T-cell (primary cell): ENCODE results near the gene WDR37. TPM values are rescaled to one million over a fixed set of nuclear protein-coding genes. Genes with fewer than 3 reads are reported as not detected.

Experiments
- ATAC-seq, 4 experiments: fragments of 200-7000 bp in 3 of 4; fragments of 150-1000 bp in 1 of 4; cut with Tn5 transposase; replicated peaks in 1 of 4; 1 replicate in 3 of 4; 2 replicates in 1 of 4; pipeline ENCODE4 v1.10.0; 2021; ENCODE audit warnings: moderate library complexity in 3 of 4, mild to moderate bottlenecking in 2 of 4, moderate number of reproducible peaks in 1 of 4
- CTCF ChIA-PET, 2 donors: fragments of 300-600 bp; sonication (Branson Sonifier 250); formaldehyde crosslinking; loops; one replicate each; lab custom pipeline; 2022; ENCODE audit warnings: antibody characterized with exemption in 2 of 2; lab: Charles Lee
- POLR2A ChIA-PET, 2 donors: fragments of 300-600 bp; sonication (Branson Sonifier 250); formaldehyde crosslinking; loops; one replicate each; lab custom pipeline; 2022; ENCODE audit warnings: antibody characterized with exemption in 2 of 2; lab: Charles Lee
- DNase-seq, 35 experiments: peaks; one replicate each; pipeline versions ENCODE4 v3.0.0 to v3.0.0-alpha.2; 2013 to 2023
- H3K27ac ChIP-seq: one replicate; pipeline ENCODE4 v1.5.1; 2013; ENCODE audit warnings: low read length
- H3K27me3 ChIP-seq, 2 experiments: replicated peaks in 1 of 2; 1 replicate in 1 of 2; 2 replicates in 1 of 2; pipeline versions ENCODE4 v1.6.1 to v1.7.0; 2013; ENCODE audit warnings: low read length in 1 of 2, mixed read lengths in 1 of 2; ENCODE audit not compliant: control insufficient read depth in 2 of 2, insufficient read depth in 2 of 2; ENCODE audit errors: extremely low read depth in 1 of 2
- H3K36me3 ChIP-seq, 2 donors: 1 replicate in 1 of 2; 2 replicates in 1 of 2; pipeline versions ENCODE4 v1.6.1 to v1.7.0; 2013; ENCODE audit warnings: low read length in 1 of 2; ENCODE audit not compliant: control insufficient read depth in 2 of 2, insufficient read depth in 1 of 2; ENCODE audit errors: extremely low read depth in 1 of 2
- H3K4me1 ChIP-seq, 2 experiments: 1 replicate in 1 of 2; 2 replicates in 1 of 2; pipeline versions ENCODE4 v1.6.1 to v1.7.0; 2013; ENCODE audit warnings: low read length in 2 of 2, mixed read lengths in 1 of 2; ENCODE audit not compliant: insufficient read depth in 2 of 2, control insufficient read depth in 1 of 2; ENCODE audit errors: extremely low read depth in 1 of 2
- H3K4me3 ChIP-seq, 2 donors: 1 replicate in 1 of 2; 2 replicates in 1 of 2; pipeline versions ENCODE4 v1.5.1 to v1.7.0; 2013; ENCODE audit warnings: mild to moderate bottlenecking in 2 of 2, low read length in 1 of 2, moderate library complexity in 1 of 2; ENCODE audit not compliant: control insufficient read depth in 1 of 2; ENCODE audit errors: extremely low read depth in 1 of 2
- H3K9me3 ChIP-seq: 2 replicates; pipeline ENCODE4 v1.7.0; 2013
- H3K27ac Mint-ChIP-seq, 2 donors: one replicate each; pipeline ENCODE4 v1.8.0; 2020 to 2021; ENCODE audit warnings: mild to moderate bottlenecking in 2 of 2, mixed read lengths in 2 of 2
- H3K27me3 Mint-ChIP-seq, 2 donors: one replicate each; pipeline ENCODE4 v1.8.0; 2021 to 2022; ENCODE audit warnings: mixed read lengths in 2 of 2
- H3K36me3 Mint-ChIP-seq: one replicate; pipeline ENCODE4 v1.8.0; 2021; ENCODE audit warnings: mixed read lengths
- H3K4me1 Mint-ChIP-seq, 3 donors: one replicate each; pipeline ENCODE4 v1.8.0; 2020 to 2022; ENCODE audit warnings: mixed read lengths in 3 of 3, mild to moderate bottlenecking in 1 of 3
- H3K4me3 Mint-ChIP-seq, 3 donors: one replicate each; pipeline ENCODE4 v1.8.0; 2020 to 2022; ENCODE audit warnings: mild to moderate bottlenecking in 3 of 3, mixed read lengths in 3 of 3, moderate library complexity in 3 of 3
- H3K9me3 Mint-ChIP-seq, 3 donors: one replicate each; pipeline ENCODE4 v1.8.0; 2020 to 2022; ENCODE audit warnings: mixed read lengths in 3 of 3
- WGBS: methylation state at CpG from one replicate; pipeline ENCODE4 v1.1.5; 2013; ENCODE audit warnings: missing lambda C conversion rate; ENCODE audit not compliant: insufficient coverage; 5-methylcytosine and 5-hydroxymethylcytosine counted together
- total RNA-seq, 35 experiments: library from RNA in 6 of 35; stranded (reverse) in 6 of 35; fragments of 120-200 nt in 1 of 35; gene quantifications; one replicate each; pipeline versions ENCODE4 v1.2.1 to v1.2.4 and lab custom pipeline; 2013 to 2026

The WDR37 gene
- total RNA-seq, 5 donors from 2014 or later (not counting 1 experiment from before 2014, with no cell fraction given), result 34.6 to 40.4 (median 37.3) TPM

DNA sequence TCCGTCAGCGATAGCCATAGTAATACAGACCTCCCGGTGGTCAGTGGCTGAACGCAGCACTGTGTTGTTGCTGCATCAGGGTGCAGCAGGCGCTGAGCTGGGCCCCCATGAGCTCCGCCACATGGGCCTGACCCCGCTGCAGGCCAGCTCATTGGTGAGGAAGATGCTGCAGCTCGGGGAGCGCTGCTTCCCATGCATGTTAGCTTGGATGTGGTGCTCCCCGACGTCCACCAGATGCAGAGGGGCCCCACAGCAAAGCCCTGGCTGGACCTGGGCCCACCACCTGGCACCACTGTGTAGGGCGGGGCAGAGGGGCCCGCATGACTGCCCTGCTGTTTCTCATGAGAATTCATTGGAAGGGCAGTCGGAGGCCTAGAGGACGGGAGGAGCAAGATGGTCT lies 50.8 kb downstream of the WDR37 start:
- H3K36me3 ChIP-seq, result peaks cover 41 to 76% of the 10 kb centered on the region in 2 donors
- CTCF ChIA-PET, result no interaction called here
- DNase-seq (no peak), ATAC-seq (no peak)
- H3K4me1 Mint-ChIP-seq, result peaks cover 26 to 39% (median 34%) of the 10 kb centered on the region in 3 donors
- H3K27ac Mint-ChIP-seq, result no peak overlapping the region
- H3K9me3 ChIP-seq, result no peaks in the 10 kb centered on the region
- peaks cover 4 to 12% of the 10 kb centered on the region in 2 experiments for H3K4me1 ChIP-seq
- peaks cover 60% of the 10 kb centered on the region for H3K36me3 Mint-ChIP-seq
- 96% methylated on average over 15 of the region's 15 CpGs for WGBS
- H3K4me3 Mint-ChIP-seq, result no peak overlapping the region
- no peak overlapping the region for H3K27ac ChIP-seq
- H3K27me3 Mint-ChIP-seq, result no peaks in the 10 kb centered on the region
- H3K4me3 ChIP-seq, result no peak overlapping the region
- no peaks in the 10 kb centered on the region for H3K9me3 Mint-ChIP-seq
- POLR2A ChIA-PET, result no interaction called here
- H3K27me3 ChIP-seq, result no peaks in the 10 kb centered on the region

DNA sequence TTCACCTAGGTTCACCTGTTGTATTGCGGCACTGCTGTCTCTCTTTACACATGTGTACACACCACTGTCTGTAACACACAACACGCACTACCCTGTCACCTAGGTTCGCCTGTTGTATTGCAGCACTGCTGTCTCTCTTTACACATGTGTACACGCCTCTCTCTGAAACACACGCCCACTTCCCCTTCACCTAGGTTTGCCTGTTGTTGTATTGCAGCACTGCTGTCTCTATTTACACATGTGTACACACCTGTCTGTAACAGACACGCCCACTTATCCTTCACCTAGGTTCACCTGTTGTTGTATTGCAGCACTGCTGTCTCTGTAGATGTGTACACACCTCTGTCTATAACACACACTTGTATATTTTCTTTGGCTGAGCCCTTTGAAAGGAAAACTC lies 51.5 kb downstream of the WDR37 start:
- ChIA-PET CTCF (no interaction called here), POLR2A (interaction anchor here in 1 of 2 donors (0.6 kb wide), 1 partner anchor 20 kb away, joined by 4 read pairs; no protein-coding TSS in a partner anchor)
- H3K27me3 Mint-ChIP-seq, result no peaks in the 10 kb centered on the region
- H3K4me1 Mint-ChIP-seq, result peaks cover 32 to 43% (median 35%) of the 10 kb centered on the region in 3 donors
- H3K27ac Mint-ChIP-seq, result peak overlapping the region; percentile 49 to 83
- Histone ChIP-seq H3K9me3 (no peaks in the 10 kb centered on the region), H3K4me3 (no peak overlapping the region), H3K27me3 (no peaks in the 10 kb centered on the region), H3K36me3 (peaks cover 36 to 77% of the 10 kb centered on the region in 2 donors), H3K4me1 (peaks cover 4 to 12% of the 10 kb centered on the region in 2 experiments), H3K27ac (no peak overlapping the region)
- H3K36me3 Mint-ChIP-seq, result peaks cover 62% of the 10 kb centered on the region
- ATAC-seq, result no peak
- H3K9me3 Mint-ChIP-seq, result no peaks in the 10 kb centered on the region
- no peak overlapping the region for H3K4me3 Mint-ChIP-seq
- WGBS, result 91% methylated on average over 4 of the region's 6 CpGs
- no peak for DNase-seq

DNA sequence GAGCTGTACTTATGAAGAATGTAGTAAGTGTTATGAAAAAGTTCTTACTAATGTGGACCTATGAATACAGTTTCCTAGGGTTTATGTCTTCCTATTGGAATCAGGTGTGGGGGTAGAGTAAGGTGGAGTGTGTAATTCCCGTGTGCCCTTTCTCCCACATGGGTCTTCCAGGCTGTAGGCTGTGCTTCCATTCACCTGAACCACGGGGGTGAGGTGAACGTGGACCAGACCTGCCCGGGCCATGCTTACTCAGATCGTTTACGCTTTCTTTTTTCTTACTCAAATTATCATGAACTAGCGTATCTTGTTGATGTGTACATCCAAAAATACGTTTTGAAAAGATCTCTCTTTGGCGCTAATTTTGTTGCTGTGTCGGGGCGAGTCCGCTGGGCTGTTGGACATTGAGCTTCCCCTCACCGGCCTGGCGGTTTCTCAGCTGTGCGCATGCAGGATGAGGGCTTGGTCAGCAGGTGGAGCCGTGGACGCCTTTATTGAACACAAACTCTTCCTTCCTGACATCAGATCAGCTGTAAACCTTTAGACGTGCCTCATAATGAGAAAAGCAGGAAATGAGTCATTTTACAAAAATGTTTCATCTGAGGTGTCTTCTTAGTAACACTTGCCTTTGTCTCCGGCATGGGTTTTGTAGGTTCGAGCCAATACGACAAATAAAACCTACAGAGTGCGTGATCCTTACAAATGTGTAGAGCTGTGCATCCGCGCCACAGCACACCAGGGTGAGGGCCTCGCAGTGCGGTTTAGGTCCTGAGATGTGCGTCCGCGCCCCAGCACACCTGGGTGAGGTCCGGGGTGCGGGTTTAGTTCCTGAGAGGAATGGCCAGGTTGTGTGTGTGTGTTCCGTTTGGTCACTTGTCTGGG lies 53.8 kb downstream of the WDR37 start:
- H3K4me3 Mint-ChIP-seq, result peak overlapping the region; percentile 30 to 70 (median 54)
- POLR2A ChIA-PET, result no interaction called here
- peak overlapping the region; percentile 75 for H3K27ac ChIP-seq
- peak; percentile 95 to 97 (median 96) for ATAC-seq
- no peaks in the 10 kb centered on the region for H3K9me3 Mint-ChIP-seq
- H3K4me3 ChIP-seq, result peak overlapping the region in 1 of 2 donors; percentile 7
- H3K4me1 Mint-ChIP-seq, result peaks cover 36 to 51% (median 38%) of the 10 kb centered on the region in 3 donors
- H3K36me3 Mint-ChIP-seq, result peaks cover 58% of the 10 kb centered on the region
- no peaks in the 10 kb centered on the region for H3K27me3 Mint-ChIP-seq
- WGBS, result 24% methylated on average over 17 of the region's 32 CpGs
- no peaks in the 10 kb centered on the region for H3K9me3 ChIP-seq
- DNase-seq, result peak; percentile 45 to 86 (median 68)
- H3K27me3 ChIP-seq, result no peaks in the 10 kb centered on the region
- H3K36me3 ChIP-seq, result peaks cover 32 to 75% of the 10 kb centered on the region in 2 donors
- peaks cover 4 to 12% of the 10 kb centered on the region in 2 experiments for H3K4me1 ChIP-seq
- peak overlapping the region; percentile 93 to 94 for H3K27ac Mint-ChIP-seq
- CTCF ChIA-PET, result interaction anchor here (0.7 to 1.3 kb wide), 8 partner anchors 17 to 1934 kb away, joined by 3 to 7 read pairs (median 4); no protein-coding TSS in a partner anchor

DNA sequence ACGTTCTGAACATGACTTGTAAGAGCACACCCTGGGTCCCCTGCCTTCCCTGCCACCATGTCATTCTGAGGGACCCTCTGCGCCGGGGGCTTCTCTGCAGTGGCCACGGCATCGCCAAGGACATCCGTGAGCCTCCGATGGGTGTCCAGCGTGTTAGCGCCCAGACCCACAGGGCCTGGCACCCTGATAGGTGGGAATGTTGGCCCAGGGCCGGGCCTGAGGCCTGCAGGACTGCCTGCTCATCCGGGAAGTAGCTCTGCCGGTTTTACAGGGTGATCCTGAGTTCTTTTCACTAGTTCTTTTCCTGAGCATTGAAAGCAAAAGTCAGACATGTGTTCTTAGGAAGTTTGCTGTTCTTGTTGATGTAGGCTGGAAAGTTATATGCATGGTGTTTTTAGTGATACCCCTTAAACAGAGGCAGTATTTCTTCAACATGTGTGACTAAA lies 54.5 kb downstream of the WDR37 start:
- H3K4me3 ChIP-seq, result peak overlapping the region in 1 of 2 donors; percentile 7
- H3K4me1 ChIP-seq, result peaks cover 4 to 12% of the 10 kb centered on the region in 2 experiments
- peaks cover 32 to 76% of the 10 kb centered on the region in 2 donors for H3K36me3 ChIP-seq
- peaks cover 61% of the 10 kb centered on the region for H3K36me3 Mint-ChIP-seq
- H3K4me1 Mint-ChIP-seq, result peaks cover 36 to 53% (median 41%) of the 10 kb centered on the region in 3 donors
- no peak for DNase-seq
- CTCF ChIA-PET, result interaction anchor here in 1 of 2 donors (0.7 to 1.3 kb wide), 5 partner anchors 22 to 1933 kb away, joined by 3 to 7 read pairs (median 4); no protein-coding TSS in a partner anchor
- H3K9me3 Mint-ChIP-seq, result no peaks in the 10 kb centered on the region
- no peaks in the 10 kb centered on the region for H3K27me3 ChIP-seq
- 88% methylated on average over 12 of the region's 12 CpGs for WGBS
- no peaks in the 10 kb centered on the region for H3K9me3 ChIP-seq
- H3K27me3 Mint-ChIP-seq, result no peaks in the 10 kb centered on the region
- POLR2A ChIA-PET, result no interaction called here
- H3K4me3 Mint-ChIP-seq, result peak overlapping the region; percentile 30 to 70 (median 54)
- H3K27ac ChIP-seq, result peak overlapping the region; percentile 75
- ATAC-seq, result no peak
- peak overlapping the region; percentile 93 to 94 for H3K27ac Mint-ChIP-seq

DNA sequence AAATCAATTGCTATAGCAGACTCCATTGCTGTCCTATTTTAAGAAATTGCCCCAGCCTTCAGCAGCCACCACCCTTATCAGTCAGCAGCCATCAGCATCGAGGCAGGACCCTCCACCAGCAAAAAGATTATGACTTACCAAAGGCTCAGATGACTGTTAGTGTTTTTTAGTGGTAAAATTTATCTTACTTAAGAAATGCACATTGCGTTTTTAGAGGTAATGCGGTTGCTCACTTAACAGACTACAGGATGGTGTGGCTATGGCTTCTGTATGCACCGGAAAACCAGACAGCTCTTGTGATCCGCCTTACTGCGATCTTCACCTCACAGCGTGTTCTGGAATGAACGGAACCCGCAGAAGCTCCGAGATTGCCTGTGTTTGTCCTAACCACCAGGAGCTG lies 58.1 kb downstream of the WDR37 start:
- ChIA-PET POLR2A (no interaction called here), CTCF (interaction anchor here in 1 of 2 donors (0.6 kb wide), 1 partner anchor 24 kb away, joined by 3 read pairs; no protein-coding TSS in a partner anchor)
- H3K27ac Mint-ChIP-seq, result no peak overlapping the region
- DNase-seq (no peak), ATAC-seq (no peak)
- H3K4me1 ChIP-seq, result peaks cover 6 to 27% of the 10 kb centered on the region in 2 experiments
- no peaks in the 10 kb centered on the region for H3K9me3 ChIP-seq
- no peak overlapping the region for H3K27ac ChIP-seq
- no peaks in the 10 kb centered on the region for H3K9me3 Mint-ChIP-seq
- peaks cover 51 to 69% (median 55%) of the 10 kb centered on the region in 3 donors for H3K4me1 Mint-ChIP-seq
- H3K36me3 Mint-ChIP-seq, result peaks cover 66% of the 10 kb centered on the region
- 91% methylated on average over 9 of the region's 10 CpGs for WGBS
- H3K27me3 Mint-ChIP-seq, result no peaks in the 10 kb centered on the region
- H3K27me3 ChIP-seq, result no peaks in the 10 kb centered on the region
- H3K36me3 ChIP-seq, result peaks cover 17 to 72% of the 10 kb centered on the region in 2 donors
- H3K4me3 ChIP-seq, result no peak overlapping the region
- no peak overlapping the region for H3K4me3 Mint-ChIP-seq
